Gastroesophageal sphincter (tissue), 4 donors: ENCODE measurements around the gene COL4A2. TPM values are rescaled to one million over a fixed set of nuclear protein-coding genes. Genes with fewer than 3 reads are reported as not detected.
A peak's percentile ranks its signal among the peaks of the same experiment; 100 is the strongest.

ENCODE experiments used
- ATAC-seq: fragments of 150-250 bp; one replicate; pipeline ENCODE4 v1.9.1; 2016; ENCODE audit warnings: mild to moderate bottlenecking, moderate library complexity
- H3K27ac ChIP-seq, 4 donors: fragments of 200-600 bp; sonication (generic) in 3 of 4; 1 replicate in 3 of 4; 2 replicates in 1 of 4; pipeline ENCODE4 v1.5.1; 2016 to 2019
- H3K27me3 ChIP-seq: fragments of 200-600 bp; sonication (generic); one replicate; pipeline ENCODE4 v1.5.1; 2019
- H3K36me3 ChIP-seq, 2 donors: fragments of 200-600 bp; sonication (generic); one replicate each; pipeline ENCODE4 v1.5.1; 2019; ENCODE audit warnings: control low read depth in 1 of 2
- H3K4me1 ChIP-seq, 3 donors: fragments of 200-600 bp; sonication (generic); 1 replicate in 2 of 3; 2 replicates in 1 of 3; pipeline ENCODE4 v1.5.1; 2016 to 2019; ENCODE audit warnings: control low read depth in 2 of 3
- H3K4me3 ChIP-seq, 2 donors: fragments of 200-600 bp; sonication (generic); one replicate each; pipeline ENCODE4 v1.5.1; 2019; ENCODE audit warnings: mild to moderate bottlenecking in 1 of 2, moderate library complexity in 1 of 2
- H3K9me3 ChIP-seq, 3 donors: fragments of 200-600 bp; sonication (generic); one replicate each; pipeline ENCODE4 v1.5.1; 2017 to 2019; ENCODE audit warnings: control low read depth in 2 of 3
- EP300 ChIP-seq: sonication (generic); formaldehyde crosslinking; IDR thresholded peaks from one replicate; pipeline ENCODE4 v1.6.1; 2017; ENCODE audit warnings: antibody characterized with exemption, mild to moderate bottlenecking
- POLR2A ChIP-seq, 2 donors: fragments of 450-650 bp; IDR thresholded peaks; one replicate each; pipeline ENCODE4 v1.6.1; 2017; ENCODE audit warnings: antibody characterized with exemption in 2 of 2, mild to moderate bottlenecking in 2 of 2, moderate library complexity in 1 of 2
- POLR2AphosphoS5 ChIP-seq: sonication (generic); formaldehyde crosslinking; IDR thresholded peaks from one replicate; pipeline ENCODE4 v1.6.1; 2017; ENCODE audit warnings: antibody characterized with exemption
- WGBS, 2 donors: methylation state at CpG; one replicate each; pipeline ENCODE4 v1.1.5; 2018; ENCODE audit warnings: low coverage in 1 of 2; 5-methylcytosine and 5-hydroxymethylcytosine counted together
- total RNA-seq, 4 donors: library from RNA; depleted of rRNA; stranded (reverse); fragments of >200 nt; gene quantifications; one replicate each; pipeline ENCODE4 v1.1.0, GENCODE V29; 2016
- TF ChIP-seq, protein P1 (sequence below), 4 experiments: fragments of 200-600 bp in 2 of 4; fragments of 450-650 bp in 2 of 4; sonication (generic) in 1 of 4; IDR thresholded peaks; one replicate each; pipeline ENCODE4 v1.5.1; 2017 to 2019; ENCODE audit warnings: antibody characterized with exemption in 4 of 4, mild to moderate bottlenecking in 2 of 4, moderate library complexity in 2 of 4

Gene COL4A2
- total RNA-seq, 4 donors from 2014 or later = 478 to 945 (median 543) TPM

DNA sequence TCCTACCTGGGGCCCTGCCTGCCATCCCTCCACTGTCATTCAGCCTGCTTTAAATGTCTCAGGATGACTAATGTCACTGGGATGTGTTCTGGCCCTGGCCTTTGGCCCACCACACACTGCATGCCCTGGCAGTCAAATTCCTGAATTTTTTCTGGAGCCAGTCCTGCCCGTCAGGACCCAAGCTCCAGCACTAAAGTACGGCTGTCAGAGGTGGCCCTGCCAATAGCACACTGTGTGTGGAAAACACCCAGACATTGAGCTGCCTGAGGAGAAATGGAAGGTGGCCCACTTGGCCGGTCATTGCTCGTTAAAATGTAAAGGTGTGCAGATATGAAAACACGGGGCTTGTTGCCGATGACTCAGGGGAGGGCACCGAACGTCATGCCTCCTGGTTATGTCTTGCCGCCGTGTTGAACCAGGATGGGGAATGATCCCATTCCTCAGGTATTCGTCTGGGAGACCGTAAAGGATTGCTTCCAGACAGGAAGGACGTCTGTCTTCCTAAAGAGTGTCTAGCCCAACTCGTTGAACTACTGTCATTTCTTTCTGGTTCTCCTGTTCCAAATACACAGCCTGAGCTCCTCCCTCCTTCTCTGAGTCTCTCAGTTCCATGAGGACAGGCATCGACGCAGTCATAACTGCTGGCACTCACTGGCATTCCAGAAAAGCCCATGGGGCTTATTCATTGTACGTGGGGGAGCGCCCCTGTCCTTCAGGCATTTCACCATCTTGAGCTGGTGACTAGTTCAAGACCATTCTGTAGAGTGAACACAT lies 40.6 kb downstream of the COL4A2 start:
- Histone ChIP-seq H3K4me1 (peaks cover 5 to 98% (median 27%) of the 10 kb centered on the region in 3 donors), H3K36me3 (no peaks in the 10 kb centered on the region), H3K9me3 (no peaks in the 10 kb centered on the region), H3K4me3 (no peak overlapping the region), H3K27me3 (no peaks in the 10 kb centered on the region), H3K27ac (peak overlapping the region; percentile 8 to 99 (median 95))
- peak; percentile 78 for ATAC-seq
- TF ChIP-seq POLR2AphosphoS5 (peak; percentile 90), EP300 (peak; percentile 34), POLR2A (IDR thresholded peaks at IDR 0.05) (no peak)
- TF ChIP-seq, protein P1, sequence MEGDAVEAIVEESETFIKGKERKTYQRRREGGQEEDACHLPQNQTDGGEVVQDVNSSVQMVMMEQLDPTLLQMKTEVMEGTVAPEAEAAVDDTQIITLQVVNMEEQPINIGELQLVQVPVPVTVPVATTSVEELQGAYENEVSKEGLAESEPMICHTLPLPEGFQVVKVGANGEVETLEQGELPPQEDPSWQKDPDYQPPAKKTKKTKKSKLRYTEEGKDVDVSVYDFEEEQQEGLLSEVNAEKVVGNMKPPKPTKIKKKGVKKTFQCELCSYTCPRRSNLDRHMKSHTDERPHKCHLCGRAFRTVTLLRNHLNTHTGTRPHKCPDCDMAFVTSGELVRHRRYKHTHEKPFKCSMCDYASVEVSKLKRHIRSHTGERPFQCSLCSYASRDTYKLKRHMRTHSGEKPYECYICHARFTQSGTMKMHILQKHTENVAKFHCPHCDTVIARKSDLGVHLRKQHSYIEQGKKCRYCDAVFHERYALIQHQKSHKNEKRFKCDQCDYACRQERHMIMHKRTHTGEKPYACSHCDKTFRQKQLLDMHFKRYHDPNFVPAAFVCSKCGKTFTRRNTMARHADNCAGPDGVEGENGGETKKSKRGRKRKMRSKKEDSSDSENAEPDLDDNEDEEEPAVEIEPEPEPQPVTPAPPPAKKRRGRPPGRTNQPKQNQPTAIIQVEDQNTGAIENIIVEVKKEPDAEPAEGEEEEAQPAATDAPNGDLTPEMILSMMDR (IDR thresholded peaks at IDR 0.05) = no peak
- WGBS, 2 donors = 32 to 41% methylated on average over 12 of the region's 18 CpGs

DNA sequence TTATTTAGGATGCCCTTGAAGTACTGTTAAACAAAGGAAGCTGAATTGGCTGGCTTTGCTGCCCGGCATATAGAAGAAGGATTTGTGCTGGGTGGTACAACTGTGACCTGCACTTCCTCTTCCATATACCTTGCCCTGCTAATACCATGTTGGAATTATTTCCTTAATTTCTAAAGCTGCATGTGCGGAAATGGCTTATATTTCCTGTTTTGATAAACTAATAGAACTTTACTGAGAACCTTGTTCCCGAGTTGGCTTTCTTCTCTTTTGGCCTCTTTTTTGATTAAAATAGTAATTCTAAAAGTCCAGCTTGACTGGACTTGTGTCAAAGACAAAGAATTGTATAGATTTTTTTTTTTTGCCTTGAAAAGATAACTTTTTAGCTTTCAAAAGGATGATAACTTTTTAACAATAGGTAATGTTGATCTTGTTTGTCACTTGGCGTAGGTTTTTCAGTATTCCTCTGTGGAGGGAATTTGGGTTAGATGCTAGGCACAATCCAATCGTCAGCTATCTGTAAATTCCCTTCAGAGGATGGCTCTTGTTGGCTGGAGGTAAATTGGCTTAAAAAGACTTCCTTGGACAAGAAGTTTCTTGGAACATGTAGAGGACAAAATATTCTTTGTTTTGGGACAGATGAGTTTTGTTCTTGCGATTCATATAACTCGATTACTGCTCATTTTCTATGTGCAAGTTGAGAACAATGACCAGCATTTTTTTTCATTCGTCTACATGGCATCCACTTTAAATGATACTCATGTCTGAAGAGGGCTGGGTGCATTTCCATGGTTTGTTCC lies 41.4 kb downstream of the COL4A2 start:
- peak overlapping the region; percentile 8 to 99 (median 95) for H3K27ac ChIP-seq
- no peaks in the 10 kb centered on the region for H3K27me3 ChIP-seq
- H3K36me3 ChIP-seq = no peaks in the 10 kb centered on the region
- H3K4me1 ChIP-seq = peaks cover 0 to 98% (median 30%) of the 10 kb centered on the region in 3 donors
- H3K4me3 ChIP-seq = no peak overlapping the region
- 59 to 61% methylated on average over 7 to 8 of the region's 8 CpGs for WGBS, 2 donors
- no peaks in the 10 kb centered on the region for H3K9me3 ChIP-seq
- TF ChIP-seq EP300 (no peak), POLR2AphosphoS5 (no peak), POLR2A (IDR thresholded peaks at IDR 0.05) (no peak)
- TF ChIP-seq, protein P1 (IDR thresholded peaks at IDR 0.05) = no peak
- ATAC-seq = no peak

DNA sequence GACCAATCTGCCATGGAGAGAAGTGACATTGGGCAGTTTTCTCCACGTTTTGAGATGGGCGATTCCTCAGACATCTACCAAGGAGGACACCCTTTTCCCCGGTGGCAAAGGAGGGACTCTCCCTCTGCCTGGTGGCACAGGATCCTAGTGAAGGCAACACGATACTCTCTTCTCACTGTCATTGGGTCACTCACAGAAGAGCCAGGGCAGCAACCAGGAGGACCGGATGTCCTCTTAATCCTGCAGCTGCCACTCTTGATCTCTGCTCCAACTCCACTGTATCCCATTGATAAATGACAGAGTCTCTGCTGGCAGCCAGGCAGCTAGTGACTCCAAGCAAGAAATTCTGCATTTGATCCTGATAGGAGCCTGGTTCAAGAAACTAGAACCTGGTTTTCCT lies 42.2 kb downstream of the COL4A2 start:
- Histone ChIP-seq H3K27me3 (no peaks in the 10 kb centered on the region), H3K4me3 (no peak overlapping the region), H3K27ac (peak overlapping the region; percentile 8 to 99 (median 84)), H3K4me1 (peaks cover 0 to 98% (median 29%) of the 10 kb centered on the region in 3 donors), H3K36me3 (no peaks in the 10 kb centered on the region), H3K9me3 (no peaks in the 10 kb centered on the region)
- TF ChIP-seq, protein P1 (IDR thresholded peaks at IDR 0.05) = no peak
- TF ChIP-seq POLR2AphosphoS5 = no peak
- no peak for TF ChIP-seq POLR2A (IDR thresholded peaks at IDR 0.05)
- ATAC-seq = no peak
- 60 to 84% methylated on average over 2 of the region's 5 CpGs for WGBS, 2 donors

DNA sequence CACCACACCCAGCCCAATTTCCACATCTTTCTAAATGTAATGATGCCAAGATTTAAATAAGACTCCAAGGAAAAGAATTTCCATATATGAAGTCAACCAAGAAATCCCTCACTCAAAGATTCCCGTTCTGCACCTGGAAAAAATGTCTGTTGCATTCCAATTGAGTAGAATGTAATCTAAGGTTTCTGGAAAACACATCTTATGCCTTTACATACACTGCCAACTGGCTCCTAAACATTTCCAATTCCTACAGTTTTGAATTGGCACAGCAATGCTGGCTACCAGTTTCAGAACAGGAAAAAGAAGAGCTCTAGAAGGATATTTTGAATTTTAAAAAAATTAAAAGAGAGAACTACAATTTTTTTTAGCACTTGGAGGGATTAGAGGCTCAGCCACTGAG lies 43.0 kb downstream of the COL4A2 start:
- Histone ChIP-seq H3K4me3 (no peak overlapping the region), H3K27me3 (no peaks in the 10 kb centered on the region), H3K9me3 (no peaks in the 10 kb centered on the region), H3K4me1 (peaks cover 3 to 99% (median 29%) of the 10 kb centered on the region in 3 donors), H3K27ac (peak overlapping the region; percentile 4 to 99 (median 84)), H3K36me3 (no peaks in the 10 kb centered on the region)
- TF ChIP-seq POLR2AphosphoS5 (no peak), EP300 (no peak), POLR2A (IDR thresholded peaks at IDR 0.05) (no peak)
- TF ChIP-seq, protein P1 (IDR thresholded peaks at IDR 0.05) = no peak
- WGBS, 2 donors = 30 to 67% methylated on average over 1 of the region's 1 CpG
- no peak for ATAC-seq
